GM10248 (cell line): ENCODE data around the gene SMIM41.

Source experiments
- CTCF ChIA-PET: fragments of 300-600 bp; sonication (Branson Sonifier 250); formaldehyde crosslinking; extraction: SDS; loops from one replicate; lab custom pipeline; 2021; ENCODE audit warnings: antibody characterized with exemption; lab: Yijun Ruan, JAX
- POLR2A ChIA-PET: fragments of 350-650 bp; sonication (Branson Sonifier 250); formaldehyde crosslinking; extraction: SDS; loops from one replicate; lab custom pipeline; 2020; ENCODE audit warnings: antibody characterized with exemption; lab: Yijun Ruan, JAX
- DNase-seq: peaks from one replicate; pipeline ENCODE4 v3.0.0; 2012; ENCODE audit errors: extremely low spot score
- TF ChIP-seq, protein P1 (sequence below): IDR thresholded peaks from 2 replicates; pipeline ENCODE4 v1.5.1; 2012; ENCODE audit warnings: mild to moderate bottlenecking, low read depth; ENCODE audit errors: extremely low read depth, missing control alignments, control extremely low read depth

The SMIM41 gene

DNA sequence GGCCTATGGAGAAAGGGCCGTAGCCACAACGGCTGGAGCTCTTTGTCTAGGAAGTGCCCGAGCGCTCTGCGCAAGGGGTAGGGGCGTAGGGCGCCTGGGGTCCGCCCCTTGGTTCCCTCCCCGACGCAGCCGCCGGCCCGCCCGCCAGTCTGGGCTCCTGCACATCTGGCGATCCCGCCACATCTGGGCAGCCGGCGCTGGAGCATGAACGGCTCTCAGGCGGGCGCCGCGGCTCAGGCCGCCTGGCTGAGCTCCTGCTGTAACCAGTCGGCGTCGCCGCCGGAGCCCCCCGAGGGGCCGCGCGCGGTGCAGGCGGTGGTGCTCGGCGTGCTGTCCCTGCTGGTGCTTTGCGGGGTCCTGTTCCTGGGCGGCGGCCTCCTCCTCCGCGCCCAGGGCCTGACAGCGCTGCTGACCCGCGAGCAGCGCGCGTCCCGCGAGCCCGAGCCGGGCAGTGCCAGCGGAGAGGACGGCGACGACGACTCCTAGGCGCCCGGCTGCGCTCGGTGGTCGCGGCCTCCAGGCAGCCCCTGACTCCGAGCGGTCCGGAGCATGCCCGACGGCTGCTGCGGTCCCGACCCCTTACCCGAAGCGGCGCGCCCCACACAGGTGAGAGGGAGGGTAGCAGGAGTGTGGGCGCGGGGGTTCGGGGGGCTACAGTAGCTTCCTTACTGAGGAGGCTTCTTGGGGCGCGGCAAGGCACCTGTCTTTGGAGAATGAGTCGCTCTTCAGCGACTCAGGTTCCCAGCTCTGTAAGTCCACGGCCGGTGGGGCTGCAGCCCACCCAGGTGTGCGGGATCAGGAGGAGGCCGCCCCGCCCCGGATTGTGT lies at the start of gene SMIM41:
Gene SMIM41 (plus strand): TSS at position 129 of the 827 bp plus-strand sequence. CDS start 76 bp downstream, at position 205.
- TF ChIP-seq, protein P1, sequence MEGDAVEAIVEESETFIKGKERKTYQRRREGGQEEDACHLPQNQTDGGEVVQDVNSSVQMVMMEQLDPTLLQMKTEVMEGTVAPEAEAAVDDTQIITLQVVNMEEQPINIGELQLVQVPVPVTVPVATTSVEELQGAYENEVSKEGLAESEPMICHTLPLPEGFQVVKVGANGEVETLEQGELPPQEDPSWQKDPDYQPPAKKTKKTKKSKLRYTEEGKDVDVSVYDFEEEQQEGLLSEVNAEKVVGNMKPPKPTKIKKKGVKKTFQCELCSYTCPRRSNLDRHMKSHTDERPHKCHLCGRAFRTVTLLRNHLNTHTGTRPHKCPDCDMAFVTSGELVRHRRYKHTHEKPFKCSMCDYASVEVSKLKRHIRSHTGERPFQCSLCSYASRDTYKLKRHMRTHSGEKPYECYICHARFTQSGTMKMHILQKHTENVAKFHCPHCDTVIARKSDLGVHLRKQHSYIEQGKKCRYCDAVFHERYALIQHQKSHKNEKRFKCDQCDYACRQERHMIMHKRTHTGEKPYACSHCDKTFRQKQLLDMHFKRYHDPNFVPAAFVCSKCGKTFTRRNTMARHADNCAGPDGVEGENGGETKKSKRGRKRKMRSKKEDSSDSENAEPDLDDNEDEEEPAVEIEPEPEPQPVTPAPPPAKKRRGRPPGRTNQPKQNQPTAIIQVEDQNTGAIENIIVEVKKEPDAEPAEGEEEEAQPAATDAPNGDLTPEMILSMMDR: no peak
- POLR2A ChIA-PET: interaction anchor here (2.2 kb wide), 1 partner anchor 10 kb away, joined by 6 read pairs; the partner anchor contains the start of gene ATG101
- DNase-seq: no peak
- CTCF ChIA-PET: interaction anchor here (1.5 to 42.5 kb wide), 4 partner anchors 8 to 47 kb away, joined by 5 to 1220 read pairs (median 60); partner anchors contain the start of gene ATG101

- ChIA-PET CTCF (interaction anchor here (0.8 to 33.0 kb wide), 11 partner anchors 9 to 1022 kb away, joined by 3 to 1220 read pairs (median 9); partner anchors contain the start of genes ATG101, NR4A1, SMIM41 and TAMALIN), POLR2A (interaction anchor here (0.9 to 3.9 kb wide), 4 partner anchors 14 to 38 kb away, joined by 3 to 22 read pairs (median 6); partner anchors contain the start of genes ATG101 and NR4A1)
- TF ChIP-seq, protein P1: no peak
- no peak for DNase-seq
Measured at GRCh38 chr12:52032446-52032803, 47.1 kb upstream of the SMIM41 start.

- ChIA-PET POLR2A (interaction anchor here (0.7 to 3.9 kb wide), 6 partner anchors 9 to 950 kb away, joined by 3 to 22 read pairs (median 4); partner anchors contain the start of genes ATG101, CSRNP2 and NR4A1), CTCF (interaction anchor here (0.8 to 33.0 kb wide), 11 partner anchors 8 to 1021 kb away, joined by 3 to 1220 read pairs (median 9); partner anchors contain the start of genes ATG101, NR4A1, SMIM41 and TAMALIN)
- TF ChIP-seq, protein P1: no peak
- peak; percentile 95 for DNase-seq
Measured at GRCh38 chr12:52032804-52033445, 46.6 kb upstream of the SMIM41 start.

GRCh38 chr12:52033446-52034140 lies 45.9 kb upstream of the SMIM41 start:
- TF ChIP-seq, protein P1: no peak
- ChIA-PET POLR2A (interaction anchor here (0.7 to 3.9 kb wide), 6 partner anchors 10 to 950 kb away, joined by 3 to 22 read pairs (median 4); partner anchors contain the start of genes ATG101, CSRNP2 and NR4A1), CTCF (interaction anchor here (1.1 to 33.0 kb wide), 9 partner anchors 7 to 110 kb away, joined by 3 to 1220 read pairs (median 10); partner anchors contain the start of genes ATG101, NR4A1, SMIM41 and TAMALIN)
- DNase-seq: no peak

DNA sequence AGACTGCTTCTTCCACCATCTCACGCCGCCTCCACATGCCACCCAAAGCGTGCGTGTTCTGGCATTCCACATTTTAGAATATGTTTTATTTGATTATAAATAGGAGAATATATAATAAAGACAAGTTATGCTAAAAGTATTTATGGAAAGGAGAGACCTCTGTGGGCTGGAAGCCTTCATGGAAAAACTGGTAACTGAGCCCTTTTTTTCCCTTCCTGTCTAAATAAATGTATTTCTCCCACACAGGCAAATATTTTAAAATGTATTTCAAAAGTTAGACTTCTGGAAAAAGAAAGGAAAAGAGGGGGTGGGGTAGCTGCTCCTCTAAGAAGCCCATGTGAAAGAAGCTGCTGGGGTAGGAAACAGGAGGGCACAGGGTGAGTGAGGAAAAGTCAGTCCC lies 44.3 kb upstream of the SMIM41 start:
- ChIA-PET CTCF (interaction anchor here (13.7 to 33.0 kb wide), 3 partner anchors 12 to 89 kb away, joined by 172 to 1220 read pairs (median 186); partner anchors contain the start of genes ATG101, NR4A1 and SMIM41), POLR2A (interaction anchor here (1.5 kb wide), 1 partner anchor 15 kb away, joined by 6 read pairs; the partner anchor contains the start of gene NR4A1)
- DNase-seq: no peak
- TF ChIP-seq, protein P1: no peak
